GM21576 (cell line): Measurements from ENCODE around the gene METRN.

Source experiments
- ATAC-seq: cut with Tn5 transposase; IDR thresholded peaks from one replicate; pipeline ENCODE4 v1.9.1; 2021; ENCODE audit warnings: mild to moderate bottlenecking, moderate library complexity; ENCODE audit not compliant: unreplicated experiment

The METRN gene

GRCh38 chr16:767743-768235 is 52.9 kb downstream of the METRN start:
- ATAC-seq = no peak

GRCh38 chr16:768428-768827 is 53.5 kb downstream of the METRN start:
- ATAC-seq = no peak
